Measurements from ENCODE around the gene CFAP57. TPM values are rescaled to one million over a fixed set of nuclear protein-coding genes. Genes with fewer than 3 reads are reported as not detected.
A peak's percentile ranks its signal among the peaks of the same experiment; 100 is the strongest.

Gene CFAP57
- total RNA-seq, 1 experiment from 2014 or later: 1.1 TPM

- DNase-seq (ENCODE audit: low spot score): no peak
- in situ Hi-C loops (cut with HindIII; ENCODE audit: low sequenced_read_pairs): no loop called here
Measured at GRCh38 chr1:43271186-43272118, 99.3 kb downstream of the CFAP57 start.

- no peak for DNase-seq (ENCODE audit: low spot score)
- in situ Hi-C loops (cut with HindIII; ENCODE audit: low sequenced_read_pairs): no loop called here
Measured at GRCh38 chr1:43272161-43272560, 100.0 kb downstream of the CFAP57 start.

- DNase-seq (ENCODE audit: low spot score): no peak
- in situ Hi-C loops (cut with HindIII; ENCODE audit: low sequenced_read_pairs): no loop called here
Measured at GRCh38 chr1:43272576-43273571, 100.7 kb downstream of the CFAP57 start.

- in situ Hi-C loops (cut with HindIII; ENCODE audit: low sequenced_read_pairs): no loop called here
- no peak for DNase-seq (ENCODE audit: low spot score)
Measured at GRCh38 chr1:43273708-43274107, 101.6 kb downstream of the CFAP57 start.

GRCh38 chr1:43274125-43274803 is 102.1 kb downstream of the CFAP57 start:
- DNase-seq (ENCODE audit: low spot score): no peak
- in situ Hi-C loops (cut with HindIII; ENCODE audit: low sequenced_read_pairs): no loop called here

GRCh38 chr1:43274804-43275180 is 102.7 kb downstream of the CFAP57 start:
- DNase-seq (ENCODE audit: low spot score): no peak
- in situ Hi-C loops (cut with HindIII; ENCODE audit: low sequenced_read_pairs): no loop called here

- no peak for DNase-seq (ENCODE audit: low spot score)
- in situ Hi-C loops (cut with HindIII; ENCODE audit: low sequenced_read_pairs): no loop called here
Measured at GRCh38 chr1:43275826-43276620, 103.9 kb downstream of the CFAP57 start.

- no peak for DNase-seq (ENCODE audit: low spot score)
- in situ Hi-C loops (cut with HindIII; ENCODE audit: low sequenced_read_pairs): no loop called here
Measured at GRCh38 chr1:43276673-43277072, 104.5 kb downstream of the CFAP57 start.

- in situ Hi-C loops (cut with HindIII; ENCODE audit: low sequenced_read_pairs): no loop called here
- no peak for DNase-seq (ENCODE audit: low spot score)
Measured at GRCh38 chr1:43277116-43277876, 105.2 kb downstream of the CFAP57 start.

GRCh38 chr1:43279161-43279560 is 107.0 kb downstream of the CFAP57 start:
- in situ Hi-C loops (cut with HindIII; ENCODE audit: low sequenced_read_pairs): no loop called here
- no peak for DNase-seq (ENCODE audit: low spot score)

- in situ Hi-C loops (cut with HindIII; ENCODE audit: low sequenced_read_pairs): no loop called here
- no peak for DNase-seq (ENCODE audit: low spot score)
Measured at GRCh38 chr1:43279666-43280065, 107.5 kb downstream of the CFAP57 start.

GRCh38 chr1:43280692-43281091 is 108.6 kb downstream of the CFAP57 start:
- in situ Hi-C loops (cut with HindIII; ENCODE audit: low sequenced_read_pairs): no loop called here
- no peak for DNase-seq (ENCODE audit: low spot score)

- peak; percentile 85 for DNase-seq (ENCODE audit: low spot score)
- in situ Hi-C loops (cut with HindIII; ENCODE audit: low sequenced_read_pairs): no loop called here
Measured at GRCh38 chr1:43282220-43283195, 110.4 kb downstream of the CFAP57 start.

- in situ Hi-C loops (cut with HindIII; ENCODE audit: low sequenced_read_pairs): no loop called here
Measured at GRCh38 chr1:43284065-43284464, 111.9 kb downstream of the CFAP57 start.

GRCh38 chr1:43284546-43285110 is 112.5 kb downstream of the CFAP57 start:
- in situ Hi-C loops (cut with HindIII; ENCODE audit: low sequenced_read_pairs): no loop called here

More at GRCh38 chr1:43284065-43284464, 111.9 kb downstream of the CFAP57 start:
- DNase-seq (ENCODE audit: low spot score): no peak

GRCh38 chr1:43285269-43285990 is 113.3 kb downstream of the CFAP57 start, which contains the start of gene C1orf210:
Gene C1orf210, minus strand, starts transcription at chr1:43285581. Its CDS starts 2,311 bp downstream, at chr1:43283270.
- in situ Hi-C loops (cut with HindIII; ENCODE audit: low sequenced_read_pairs): no loop called here
- DNase-seq (ENCODE audit: low spot score): no peak

More at GRCh38 chr1:43284546-43285110, 112.5 kb downstream of the CFAP57 start:
- DNase-seq (ENCODE audit: low spot score): no peak

Data from G401 (cell line).